ENCODE measurements around the gene DMD. TPM values are rescaled to one million over a fixed set of nuclear protein-coding genes. Genes with fewer than 3 reads are reported as not detected.

DMD gene
- total and polyA plus RNA-seq, 3 experiments from 2014 or later: 0.03 to 0.48 (median 0.40) TPM

DNA sequence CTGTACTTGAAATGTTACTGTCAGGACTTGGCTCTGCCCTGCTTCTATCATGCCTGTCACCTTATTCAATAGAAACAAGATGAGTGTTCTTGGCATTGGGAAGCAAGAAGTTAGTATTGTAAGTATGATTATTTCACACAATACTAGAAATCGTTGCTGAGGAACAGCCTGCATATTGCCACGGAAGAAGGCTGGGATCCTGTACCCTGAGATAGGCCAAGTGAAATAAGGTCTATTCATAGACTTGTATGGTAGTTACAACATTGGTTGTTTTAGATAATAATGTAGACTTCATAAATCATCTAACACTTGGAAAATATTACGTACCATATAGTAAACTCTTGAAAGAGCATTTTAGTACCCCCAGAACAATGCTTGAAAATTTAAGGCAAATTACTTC is 215.9 kb downstream of the DMD start:
- H3K4me1 ChIP-seq (ENCODE audit: insufficient read depth, low read length): no peaks in the 10 kb centered on the region
- Mint-ChIP-seq H3K27me3 (no peaks in the 10 kb centered on the region), H3K4me3 (no peak overlapping the region), H3K9me3 (peaks cover 0 to 14% (median 0%) of the 10 kb centered on the region in 5 donors), H3K36me3 (no peaks in the 10 kb centered on the region), H3K27ac (no peak overlapping the region), H3K4me1 (no peaks in the 10 kb centered on the region)
- no peak for DNase-seq
- H3K36me3 ChIP-seq (ENCODE audit: insufficient read depth, low read length): no peaks in the 10 kb centered on the region
- no peak overlapping the region for H3K4me3 ChIP-seq (ENCODE audit: low read length)
- ChIA-PET POLR2A (no interaction called here), CTCF (no interaction called here)
- no peaks in the 10 kb centered on the region for H3K27me3 ChIP-seq (ENCODE audit: insufficient read depth, low read length, poor library complexity, severe bottlenecking)
- H3K9me3 ChIP-seq (ENCODE audit: low read length): no peaks in the 10 kb centered on the region
- H3K27ac ChIP-seq (ENCODE audit: low read depth, low read length): no peak overlapping the region

GRCh38 chrX:32987142-32987541 is 224.2 kb downstream of the DMD start:
- Mint-ChIP-seq H3K4me1 (no peaks in the 10 kb centered on the region), H3K27ac (no peak overlapping the region), H3K9me3 (peaks cover 0 to 4% (median 0%) of the 10 kb centered on the region in 5 donors), H3K36me3 (no peaks in the 10 kb centered on the region), H3K27me3 (no peaks in the 10 kb centered on the region), H3K4me3 (no peak overlapping the region)
- no peak for DNase-seq
- Histone ChIP-seq H3K27me3 (ENCODE audit: insufficient read depth, low read length, poor library complexity, severe bottlenecking) (no peaks in the 10 kb centered on the region), H3K4me1 (ENCODE audit: insufficient read depth, low read length) (no peaks in the 10 kb centered on the region), H3K4me3 (ENCODE audit: low read length) (no peak overlapping the region), H3K27ac (ENCODE audit: low read depth, low read length) (no peak overlapping the region), H3K9me3 (ENCODE audit: low read length) (no peaks in the 10 kb centered on the region), H3K36me3 (ENCODE audit: insufficient read depth, low read length) (no peaks in the 10 kb centered on the region)
- POLR2A ChIA-PET: no interaction called here
- CTCF ChIA-PET: no interaction called here

DNA sequence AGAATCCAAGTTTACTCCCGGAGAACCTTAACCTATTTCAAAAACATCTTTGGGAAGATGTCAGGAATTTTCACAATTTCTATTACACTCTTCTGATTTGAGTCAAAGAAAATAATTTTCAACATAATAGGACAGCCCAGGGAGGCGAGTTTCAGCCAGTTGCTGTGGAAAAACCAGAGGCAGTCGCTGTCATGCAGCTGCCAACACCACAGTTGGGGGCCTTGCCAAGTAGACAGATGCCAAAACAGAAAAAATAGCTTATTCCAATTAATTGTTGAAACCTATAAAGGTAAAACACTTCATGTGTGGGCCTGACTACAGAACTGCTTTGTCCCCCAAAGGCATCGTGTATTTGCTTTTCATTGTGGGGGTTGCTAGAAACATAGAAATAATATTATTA is 225.8 kb downstream of the DMD start:
- ChIA-PET POLR2A (no interaction called here), CTCF (no interaction called here)
- H3K27me3 ChIP-seq (ENCODE audit: insufficient read depth, low read length, poor library complexity, severe bottlenecking): no peaks in the 10 kb centered on the region
- no peaks in the 10 kb centered on the region for H3K27me3 Mint-ChIP-seq
- H3K4me1 ChIP-seq (ENCODE audit: insufficient read depth, low read length): no peaks in the 10 kb centered on the region
- no peaks in the 10 kb centered on the region for H3K4me1 Mint-ChIP-seq
- H3K36me3 Mint-ChIP-seq: no peaks in the 10 kb centered on the region
- peaks cover 0 to 4% (median under 1%) of the 10 kb centered on the region in 5 donors for H3K9me3 Mint-ChIP-seq
- H3K27ac ChIP-seq (ENCODE audit: low read depth, low read length): no peak overlapping the region
- no peaks in the 10 kb centered on the region for H3K36me3 ChIP-seq (ENCODE audit: insufficient read depth, low read length)
- no peaks in the 10 kb centered on the region for H3K9me3 ChIP-seq (ENCODE audit: low read length)
- H3K4me3 Mint-ChIP-seq: no peak overlapping the region
- no peak for DNase-seq
- no peak overlapping the region for H3K27ac Mint-ChIP-seq
- no peak overlapping the region for H3K4me3 ChIP-seq (ENCODE audit: low read length)

DNA sequence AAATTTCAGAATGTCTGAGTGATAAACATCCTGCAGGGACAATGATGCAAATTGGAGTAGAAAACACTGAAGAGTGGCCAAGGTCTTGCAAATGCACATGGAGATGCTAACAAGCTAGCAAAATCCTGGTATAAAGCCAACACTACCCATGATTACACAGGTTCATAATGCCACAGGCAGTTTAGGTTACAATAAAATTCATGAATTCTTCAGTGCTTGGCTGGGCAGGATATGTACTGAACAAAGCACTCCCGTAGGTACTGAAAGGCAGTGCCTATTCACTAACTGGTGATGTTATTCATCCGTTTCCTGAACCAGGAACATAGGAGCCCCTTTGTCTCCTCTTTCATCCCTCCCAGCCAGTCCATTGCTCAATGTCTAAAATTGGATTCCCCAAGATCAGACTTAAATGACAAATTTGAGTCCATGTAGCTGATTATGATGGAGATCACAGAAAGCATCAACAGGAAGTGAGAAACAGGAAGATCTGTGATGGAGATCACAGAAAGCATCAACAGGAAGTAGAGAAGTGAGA is 244.5 kb downstream of the DMD start:
- Histone ChIP-seq H3K27ac (ENCODE audit: low read depth, low read length) (no peak overlapping the region), H3K36me3 (ENCODE audit: insufficient read depth, low read length) (no peaks in the 10 kb centered on the region), H3K9me3 (ENCODE audit: low read length) (no peaks in the 10 kb centered on the region), H3K4me3 (ENCODE audit: low read length) (no peak overlapping the region), H3K4me1 (ENCODE audit: insufficient read depth, low read length) (no peaks in the 10 kb centered on the region), H3K27me3 (ENCODE audit: insufficient read depth, low read length, poor library complexity, severe bottlenecking) (no peaks in the 10 kb centered on the region)
- H3K36me3 Mint-ChIP-seq: no peaks in the 10 kb centered on the region
- ChIA-PET CTCF (no interaction called here), POLR2A (no interaction called here)
- peaks cover 2 to 4% (median 2%) of the 10 kb centered on the region in 5 donors for H3K9me3 Mint-ChIP-seq
- H3K27me3 Mint-ChIP-seq: no peaks in the 10 kb centered on the region
- H3K4me1 Mint-ChIP-seq: peaks cover 0 to 1% (median 0%) of the 10 kb centered on the region in 3 donors
- no peak for DNase-seq
- H3K4me3 Mint-ChIP-seq: no peak overlapping the region
- no peak overlapping the region for H3K27ac Mint-ChIP-seq

- ChIA-PET POLR2A (no interaction called here), CTCF (no interaction called here)
- no peak overlapping the region for H3K27ac ChIP-seq (ENCODE audit: low read depth, low read length)
- no peaks in the 10 kb centered on the region for H3K27me3 ChIP-seq (ENCODE audit: insufficient read depth, low read length, poor library complexity, severe bottlenecking)
- no peak for DNase-seq
- no peaks in the 10 kb centered on the region for H3K4me1 ChIP-seq (ENCODE audit: insufficient read depth, low read length)
- no peaks in the 10 kb centered on the region for H3K36me3 ChIP-seq (ENCODE audit: insufficient read depth, low read length)
- H3K4me1 Mint-ChIP-seq: no peaks in the 10 kb centered on the region
- no peaks in the 10 kb centered on the region for H3K36me3 Mint-ChIP-seq
- no peaks in the 10 kb centered on the region for H3K9me3 ChIP-seq (ENCODE audit: low read length)
- H3K4me3 ChIP-seq (ENCODE audit: low read length): no peak overlapping the region
- H3K27me3 Mint-ChIP-seq: no peaks in the 10 kb centered on the region
- no peak overlapping the region for H3K27ac Mint-ChIP-seq
- H3K4me3 Mint-ChIP-seq: no peak overlapping the region
- peaks cover 0 to 4% (median 2%) of the 10 kb centered on the region in 5 donors for H3K9me3 Mint-ChIP-seq
Observed at GRCh38 chrX:32954125-32954524, 257.2 kb downstream of the DMD start.

- peaks cover 0 to 3% (median 0%) of the 10 kb centered on the region in 5 donors for H3K9me3 Mint-ChIP-seq
- Histone ChIP-seq H3K27ac (ENCODE audit: low read depth, low read length) (no peak overlapping the region), H3K9me3 (ENCODE audit: low read length) (no peaks in the 10 kb centered on the region), H3K4me3 (ENCODE audit: low read length) (no peak overlapping the region), H3K36me3 (ENCODE audit: insufficient read depth, low read length) (no peaks in the 10 kb centered on the region), H3K27me3 (ENCODE audit: insufficient read depth, low read length, poor library complexity, severe bottlenecking) (no peaks in the 10 kb centered on the region), H3K4me1 (ENCODE audit: insufficient read depth, low read length) (no peaks in the 10 kb centered on the region)
- CTCF ChIA-PET: no interaction called here
- POLR2A ChIA-PET: no interaction called here
- no peaks in the 10 kb centered on the region for H3K36me3 Mint-ChIP-seq
- H3K4me3 Mint-ChIP-seq: no peak overlapping the region
- no peak for DNase-seq
- H3K27ac Mint-ChIP-seq: no peak overlapping the region
- no peaks in the 10 kb centered on the region for H3K4me1 Mint-ChIP-seq
- peaks cover 0 to 2% of the 10 kb centered on the region in 2 donors for H3K27me3 Mint-ChIP-seq
Observed at GRCh38 chrX:32948130-32948529, 263.2 kb downstream of the DMD start.

GRCh38 chrX:32937043-32937442 is 274.3 kb downstream of the DMD start:
- H3K27me3 Mint-ChIP-seq: no peaks in the 10 kb centered on the region
- CTCF ChIA-PET: no interaction called here

GRCh38 chrX:32933548-32933947 is 277.8 kb downstream of the DMD start:
- no peaks in the 10 kb centered on the region for H3K9me3 ChIP-seq (ENCODE audit: low read length)
- H3K27ac Mint-ChIP-seq: no peak overlapping the region
- no peak for DNase-seq
- no peak overlapping the region for H3K27ac ChIP-seq (ENCODE audit: low read depth, low read length)
- ChIA-PET POLR2A (no interaction called here), CTCF (no interaction called here)
- no peaks in the 10 kb centered on the region for H3K36me3 ChIP-seq (ENCODE audit: insufficient read depth, low read length)
- peaks cover 0 to 3% (median 0%) of the 10 kb centered on the region in 5 donors for H3K9me3 Mint-ChIP-seq
- no peaks in the 10 kb centered on the region for H3K36me3 Mint-ChIP-seq
- no peak overlapping the region for H3K4me3 Mint-ChIP-seq
- no peaks in the 10 kb centered on the region for H3K4me1 Mint-ChIP-seq
- H3K27me3 ChIP-seq (ENCODE audit: insufficient read depth, low read length, poor library complexity, severe bottlenecking): no peaks in the 10 kb centered on the region
- H3K27me3 Mint-ChIP-seq: no peaks in the 10 kb centered on the region
- H3K4me1 ChIP-seq (ENCODE audit: insufficient read depth, low read length): no peaks in the 10 kb centered on the region
- no peak overlapping the region for H3K4me3 ChIP-seq (ENCODE audit: low read length)

More at GRCh38 chrX:32937043-32937442, 274.3 kb downstream of the DMD start:
- Mint-ChIP-seq H3K4me1 (no peaks in the 10 kb centered on the region), H3K27ac (no peak overlapping the region), H3K4me3 (no peak overlapping the region), H3K9me3 (peaks cover 0 to 2% (median 0%) of the 10 kb centered on the region in 5 donors), H3K36me3 (no peaks in the 10 kb centered on the region)
- H3K27ac ChIP-seq (ENCODE audit: low read depth, low read length): no peak overlapping the region
- H3K27me3 ChIP-seq (ENCODE audit: insufficient read depth, low read length, poor library complexity, severe bottlenecking): no peaks in the 10 kb centered on the region
- POLR2A ChIA-PET: no interaction called here
- H3K9me3 ChIP-seq (ENCODE audit: low read length): no peaks in the 10 kb centered on the region
- no peaks in the 10 kb centered on the region for H3K4me1 ChIP-seq (ENCODE audit: insufficient read depth, low read length)
- H3K36me3 ChIP-seq (ENCODE audit: insufficient read depth, low read length): no peaks in the 10 kb centered on the region
- H3K4me3 ChIP-seq (ENCODE audit: low read length): no peak overlapping the region
- DNase-seq: no peak

DNA sequence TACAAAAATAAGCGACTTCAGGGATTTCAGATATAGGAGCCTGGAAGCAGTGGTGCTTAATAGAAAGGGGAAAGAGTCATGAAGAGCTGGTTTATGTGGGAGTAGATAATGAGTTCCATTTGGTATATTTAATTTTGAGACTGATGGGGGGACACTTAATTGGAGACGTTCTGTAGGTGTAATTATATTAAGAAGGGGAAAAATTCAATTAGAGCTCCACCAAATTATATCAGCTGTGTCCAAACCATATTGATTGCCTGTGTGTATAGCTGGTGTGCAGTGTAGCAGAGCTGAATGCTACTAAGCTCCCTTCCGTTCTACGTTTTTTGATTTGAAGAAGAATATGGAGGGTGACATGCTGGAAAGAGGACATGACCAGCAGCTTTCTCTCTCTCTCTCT is 282.3 kb downstream of the DMD start:
- H3K4me1 Mint-ChIP-seq: no peaks in the 10 kb centered on the region
- ChIA-PET CTCF (no interaction called here), POLR2A (no interaction called here)
- Histone ChIP-seq H3K36me3 (ENCODE audit: insufficient read depth, low read length) (no peaks in the 10 kb centered on the region), H3K4me1 (ENCODE audit: insufficient read depth, low read length) (no peaks in the 10 kb centered on the region), H3K9me3 (ENCODE audit: low read length) (no peaks in the 10 kb centered on the region), H3K27me3 (ENCODE audit: insufficient read depth, low read length, poor library complexity, severe bottlenecking) (no peaks in the 10 kb centered on the region), H3K4me3 (ENCODE audit: low read length) (no peak overlapping the region), H3K27ac (ENCODE audit: low read depth, low read length) (no peak overlapping the region)
- no peak overlapping the region for H3K4me3 Mint-ChIP-seq
- H3K27ac Mint-ChIP-seq: no peak overlapping the region
- H3K27me3 Mint-ChIP-seq: no peaks in the 10 kb centered on the region
- H3K9me3 Mint-ChIP-seq: peaks cover 0 to 3% (median 0%) of the 10 kb centered on the region in 5 donors
- no peak for DNase-seq
- H3K36me3 Mint-ChIP-seq: no peaks in the 10 kb centered on the region

All from CD8-positive, alpha-beta memory T cell (primary cell).